GM19455 (cell line): Measurements from ENCODE around the gene CIAO2B.
"Not testable (repeated sequence)": the region's sequence is repeated elsewhere in the genome, so short reads cannot be mapped to it uniquely, and the experiment has no call there.

Experiments
- ATAC-seq: cut with Tn5 transposase; IDR thresholded peaks from one replicate; pipeline ENCODE4 v1.9.1; 2021; ENCODE audit not compliant: unreplicated experiment

The CIAO2B gene

DNA sequence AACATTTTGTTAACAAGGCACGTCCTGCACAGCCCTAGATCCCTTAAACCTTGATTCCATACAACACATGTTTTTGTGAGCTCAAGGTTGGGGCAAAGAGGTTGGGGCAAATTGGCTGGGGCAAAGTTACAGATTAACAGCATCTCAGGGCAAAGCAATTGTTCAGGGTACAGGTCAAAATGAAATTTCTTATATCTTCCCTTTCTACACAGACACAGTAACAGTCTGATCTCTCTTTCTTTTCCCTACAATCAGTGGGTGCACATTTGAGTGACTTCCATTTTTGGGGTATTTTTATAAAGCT, 21.9 kb upstream of the CIAO2B start:
- not testable (repeated sequence) for ATAC-seq

GRCh38 chr16:66955363-66956153, 21.4 kb upstream of the CIAO2B start:
- not testable (repeated sequence) for ATAC-seq

DNA sequence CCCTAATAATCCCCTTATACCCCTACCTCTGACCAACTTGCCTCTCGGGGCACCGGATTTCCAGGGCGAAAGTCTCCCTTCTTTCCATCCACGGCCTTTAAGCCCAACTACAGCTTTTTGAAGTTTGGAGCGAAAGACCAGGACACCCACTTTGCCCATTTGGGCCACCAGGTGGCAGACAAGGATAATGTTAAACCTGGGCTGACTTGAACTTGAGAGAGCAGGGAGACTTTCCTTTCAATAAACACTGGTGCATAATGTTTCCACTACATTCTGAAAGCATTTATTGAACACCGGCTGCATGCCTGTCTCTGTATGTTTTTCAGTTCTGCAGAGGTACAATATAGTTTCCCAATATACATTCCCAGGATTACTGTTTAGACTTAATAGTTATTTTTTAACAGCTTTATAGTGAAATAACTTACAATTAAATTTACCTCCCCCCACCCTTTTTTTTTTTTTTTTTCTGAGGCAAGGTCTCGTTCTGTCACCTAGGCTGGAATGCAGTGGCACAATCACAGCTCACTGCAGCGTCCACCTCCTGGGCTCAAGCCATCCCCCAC, 20.0 kb upstream of the CIAO2B start:
- ATAC-seq = no peak

DNA sequence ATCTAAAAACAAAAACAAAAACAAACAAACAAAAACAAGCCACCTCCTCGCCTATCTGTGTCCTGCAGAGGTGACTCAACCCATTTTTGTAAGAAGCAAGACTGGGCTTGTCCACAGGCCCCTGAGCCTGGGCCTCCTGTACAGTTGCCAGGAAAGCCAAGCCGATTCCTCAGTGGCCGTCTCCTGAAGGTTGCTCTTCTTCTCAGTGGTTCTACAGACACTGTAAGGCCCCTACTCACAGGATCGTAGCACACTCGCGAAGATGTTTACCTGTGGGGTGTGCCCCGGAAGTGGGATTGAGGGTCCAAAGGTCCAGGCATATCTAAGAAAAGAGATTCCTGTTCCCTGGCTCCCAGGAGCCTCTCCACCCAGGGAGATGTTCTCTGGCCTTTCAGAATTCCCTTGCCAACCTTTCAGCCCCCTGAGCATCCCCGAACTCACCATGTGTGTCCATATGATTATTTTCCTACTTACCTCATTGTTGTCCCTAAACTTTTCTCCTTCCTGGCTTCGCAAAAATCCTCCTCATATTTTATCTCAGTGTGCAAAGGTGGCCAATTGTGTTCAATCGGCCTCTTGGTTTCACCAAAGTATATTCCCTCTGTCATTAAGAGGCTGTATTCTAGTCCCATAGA, 19.4 kb upstream of the CIAO2B start:
- ATAC-seq = no peak

DNA sequence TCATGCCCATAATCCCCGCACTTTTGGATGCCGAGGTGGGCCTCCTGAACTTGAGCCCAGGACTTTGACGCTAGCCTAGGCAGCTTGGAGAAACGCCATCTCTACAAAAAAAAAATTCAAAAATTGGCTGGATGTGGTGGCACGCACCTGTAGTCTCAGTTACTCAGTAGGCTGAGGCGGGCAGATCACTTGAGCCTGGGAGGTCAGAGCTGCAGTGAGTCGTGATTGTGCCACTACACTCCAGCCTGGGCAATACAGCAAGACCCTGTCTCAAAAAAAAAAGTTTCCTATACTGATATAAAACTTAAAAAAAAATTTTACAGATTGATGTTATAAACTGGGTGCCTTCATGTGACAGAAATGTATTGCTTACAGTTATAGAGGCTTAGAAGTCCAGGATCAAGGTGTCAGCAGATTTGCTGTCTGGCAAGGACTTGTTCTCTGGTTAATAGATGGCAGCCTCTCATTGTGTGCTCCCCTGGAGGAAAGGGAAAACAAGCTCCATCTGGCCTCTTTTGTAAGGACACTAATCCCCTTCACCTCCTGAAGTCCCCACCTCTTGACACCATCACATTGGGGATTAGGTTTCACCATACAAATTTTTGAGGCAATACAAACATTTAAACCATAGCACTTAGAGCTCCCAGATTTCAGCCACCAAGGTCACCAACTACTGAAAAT, 18.4 kb upstream of the CIAO2B start:
- no peak for ATAC-seq

- ATAC-seq = no peak
These were observed 17.0 kb upstream of the CIAO2B start for GRCh38 chr16:66950971-66951790.

- ATAC-seq = no peak
These were observed 16.2 kb upstream of the CIAO2B start for GRCh38 chr16:66950437-66950836.

GRCh38 chr16:66949472-66949871, 15.3 kb upstream of the CIAO2B start:
- no peak for ATAC-seq

- no peak for ATAC-seq
These were observed 14.6 kb upstream of the CIAO2B start for GRCh38 chr16:66948837-66949225.

DNA sequence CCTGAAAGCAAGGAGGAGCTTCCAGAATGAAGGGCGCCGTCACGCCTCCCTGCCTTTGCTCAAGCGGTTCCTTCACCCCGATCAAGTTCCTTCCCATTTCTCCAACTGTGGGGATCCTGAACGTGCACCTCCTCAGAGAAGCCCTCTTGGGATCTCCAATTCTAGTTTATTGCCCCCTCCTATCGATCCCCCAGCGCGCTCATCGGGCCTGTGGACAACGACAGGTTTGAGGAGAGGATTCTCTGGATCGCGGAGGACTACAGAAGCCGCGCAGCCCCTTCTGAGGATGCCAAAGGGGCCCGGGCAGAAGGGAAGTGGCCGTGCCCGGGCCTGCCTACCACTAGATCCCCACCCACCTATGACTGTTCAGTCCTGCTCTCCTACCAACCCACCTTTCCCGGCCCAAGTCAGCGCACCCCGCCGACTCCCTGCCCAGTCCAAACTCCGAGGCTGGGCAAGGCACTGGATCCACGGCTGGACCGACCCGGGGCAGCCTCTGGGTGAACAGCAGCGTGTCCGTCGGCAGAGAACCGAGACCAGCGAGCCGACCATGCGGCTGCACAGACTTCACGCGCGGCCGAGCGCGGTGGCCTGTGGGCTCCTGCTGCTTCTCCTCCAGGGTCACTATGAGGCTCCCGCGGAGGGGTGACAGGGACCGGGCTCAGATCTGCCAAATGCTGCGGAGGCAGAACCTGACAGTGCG, 14.1 kb upstream of the CIAO2B start:
- no peak for ATAC-seq

GRCh38 chr16:66947302-66948065, 13.3 kb upstream of the CIAO2B start:
- peak; percentile 59 for ATAC-seq

- no peak for ATAC-seq
These were observed 12.7 kb upstream of the CIAO2B start for GRCh38 chr16:66946974-66947301.

GRCh38 chr16:66946541-66946940, 12.3 kb upstream of the CIAO2B start:
- no peak for ATAC-seq

GRCh38 chr16:66945939-66946338, 11.7 kb upstream of the CIAO2B start:
- no peak for ATAC-seq

DNA sequence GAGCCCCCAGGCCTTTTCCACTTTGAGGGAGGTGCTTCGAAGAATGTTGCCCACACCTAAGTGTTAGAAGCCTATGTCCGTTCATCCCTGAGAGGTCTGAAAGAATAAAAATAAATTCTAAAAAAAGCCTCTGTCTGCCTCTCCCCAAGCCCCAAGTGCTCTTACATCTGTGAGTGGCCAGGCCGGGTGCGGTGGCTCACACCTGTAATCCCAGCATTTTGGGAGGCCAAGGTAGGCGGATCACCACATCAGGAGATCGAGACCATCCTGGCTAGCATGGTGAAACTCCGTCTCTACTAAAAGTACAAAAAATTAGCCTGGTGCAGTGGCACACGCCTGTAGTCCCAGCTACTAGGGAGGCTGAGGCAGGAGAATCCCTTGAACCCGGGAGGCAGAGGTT, 10.8 kb upstream of the CIAO2B start:
- ATAC-seq = not testable (repeated sequence)

DNA sequence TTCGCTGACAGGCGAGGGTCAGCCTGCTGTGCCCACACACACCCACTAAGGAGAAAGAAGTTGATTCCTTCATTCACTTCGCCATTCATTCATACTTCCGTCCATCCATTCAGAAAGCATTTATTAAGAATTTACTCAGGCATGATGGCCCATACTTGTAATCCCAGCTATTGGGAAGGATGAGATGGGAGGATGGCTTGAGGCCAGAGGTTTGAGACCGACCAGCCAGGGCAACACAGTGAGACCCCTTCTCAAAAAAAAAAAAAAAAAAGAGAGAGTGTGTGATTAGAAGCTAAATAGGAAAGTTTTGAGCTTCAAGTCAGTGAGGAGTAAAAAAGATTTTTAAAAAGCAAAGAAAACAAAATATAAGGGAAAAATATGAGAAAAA, 9.8 kb upstream of the CIAO2B start:
- ATAC-seq = no peak

- no peak for ATAC-seq
These were observed 9.3 kb upstream of the CIAO2B start for GRCh38 chr16:66943426-66944053.

DNA sequence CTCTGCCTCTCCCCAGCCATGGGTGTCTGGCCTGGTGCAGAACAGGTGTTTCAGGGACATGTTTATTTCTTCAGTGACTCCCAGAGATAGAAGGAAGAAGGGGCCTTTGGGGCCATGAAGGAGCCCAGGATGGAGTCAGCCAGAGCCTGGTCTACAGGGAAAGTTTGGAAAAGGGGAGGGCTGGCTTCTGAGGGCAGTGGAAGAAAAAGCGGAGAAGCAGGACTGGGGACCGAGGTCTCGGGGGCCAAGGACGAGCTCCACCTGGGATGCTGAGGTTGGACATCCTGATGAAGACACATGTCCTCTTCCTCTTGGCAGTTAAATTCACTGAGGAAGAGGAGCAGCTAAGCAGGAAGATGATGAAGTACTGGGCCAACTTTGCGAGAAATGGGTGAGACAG, 8.8 kb upstream of the CIAO2B start:
- ATAC-seq = no peak

DNA sequence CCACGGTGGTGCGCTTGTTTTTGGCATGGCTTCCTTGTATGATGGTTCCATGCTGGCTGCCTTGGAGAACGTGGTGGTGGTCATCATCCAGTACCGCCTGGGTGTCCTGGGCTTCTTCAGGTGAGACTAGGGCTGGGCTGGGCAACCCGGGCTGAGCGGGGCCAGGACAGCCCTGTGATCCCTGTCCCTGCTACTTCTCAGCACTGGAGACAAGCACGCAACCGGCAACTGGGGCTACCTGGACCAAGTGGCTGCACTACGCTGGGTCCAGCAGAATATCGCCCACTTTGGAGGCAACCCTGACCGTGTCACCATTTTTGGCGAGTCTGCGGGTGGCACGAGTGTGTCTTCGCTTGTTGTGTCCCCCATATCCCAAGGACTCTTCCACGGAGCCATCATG, 6.0 kb upstream of the CIAO2B start:
- no peak for ATAC-seq
